Retina (tissue), 1 donor: ENCODE results near the gene FES.

ENCODE experiments used
- DNase-seq: peaks from one replicate; pipeline ENCODE4 v3.0.0-alpha.2; 2016

The FES gene

DNA sequence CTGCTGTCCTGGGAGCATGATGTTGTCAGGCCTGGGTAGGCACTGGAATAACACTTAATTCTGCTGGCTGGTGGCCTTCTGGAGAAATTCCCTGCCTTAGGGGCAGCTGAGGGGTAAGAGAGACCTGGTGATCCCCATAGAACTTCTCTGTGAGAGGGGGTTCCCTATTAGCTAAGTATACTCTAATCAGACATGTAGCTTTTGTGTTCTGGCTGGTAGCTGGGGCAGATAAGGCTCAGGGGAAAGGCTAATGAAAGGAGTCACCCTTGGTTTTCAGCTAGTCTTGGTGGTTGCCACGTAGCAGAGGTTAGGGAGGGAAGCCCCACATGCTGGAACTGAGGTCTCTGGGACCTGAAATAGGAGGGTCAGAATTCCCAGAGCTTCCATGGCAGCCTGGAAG, 49.0 kb downstream of the FES start:
- DNase-seq: no peak

GRCh38 chr15:90934256-90934948, 50.1 kb downstream of the FES start:
- peak; percentile 88 for DNase-seq

DNA sequence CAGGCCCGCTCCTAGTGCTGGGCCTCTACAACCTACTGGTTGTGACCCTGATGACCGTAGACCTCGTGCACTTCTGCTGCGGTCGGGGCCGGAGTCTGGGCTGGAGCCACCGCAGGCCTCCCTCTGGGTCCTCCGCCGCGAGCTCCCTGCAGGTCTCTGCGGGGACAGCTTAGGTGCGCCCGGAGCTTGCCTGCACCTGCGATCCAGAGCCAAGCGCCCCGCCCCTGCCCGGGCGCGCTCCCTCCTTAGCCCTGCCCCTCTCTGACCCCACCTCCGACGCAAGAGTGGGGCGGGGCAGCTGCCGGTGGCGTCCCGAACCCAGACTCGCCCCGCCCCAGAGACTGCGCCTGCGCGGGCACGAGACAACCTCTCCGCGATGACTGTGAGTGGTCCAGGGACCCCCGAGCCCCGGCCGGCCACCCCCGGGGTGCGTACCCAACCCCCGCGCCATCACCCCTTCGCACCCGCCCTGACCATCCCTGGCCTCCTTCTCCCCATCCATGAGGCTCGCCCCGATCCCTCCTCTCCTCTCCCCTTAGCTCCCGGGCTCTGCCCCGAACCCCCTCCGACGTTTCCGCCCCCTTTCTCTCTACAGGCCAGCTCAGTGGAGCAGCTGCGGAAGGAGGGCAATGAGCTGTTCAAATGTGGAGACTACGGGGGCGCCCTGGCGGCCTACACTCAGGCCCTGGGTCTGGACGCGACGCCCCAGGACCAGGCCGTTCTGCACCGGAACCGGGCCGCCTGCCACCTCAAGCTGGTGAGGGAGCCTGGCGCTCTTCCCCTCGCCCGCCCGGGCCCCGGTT, 50.8 kb downstream of the FES start, which contains the start of gene UNC45A:
TSS of gene UNC45A (plus strand) at position 337 of the 803 bp plus-strand sequence. CDS start at position 377, 40 bp downstream.
- peak; percentile 90 for DNase-seq

GRCh38 chr15:90936823-90937222, 52.5 kb downstream of the FES start:
- no peak for DNase-seq

- DNase-seq: no peak
Observed at GRCh38 chr15:90938261-90938660, 54.0 kb downstream of the FES start.

GRCh38 chr15:90939756-90940155, 55.5 kb downstream of the FES start:
- DNase-seq: no peak

DNA sequence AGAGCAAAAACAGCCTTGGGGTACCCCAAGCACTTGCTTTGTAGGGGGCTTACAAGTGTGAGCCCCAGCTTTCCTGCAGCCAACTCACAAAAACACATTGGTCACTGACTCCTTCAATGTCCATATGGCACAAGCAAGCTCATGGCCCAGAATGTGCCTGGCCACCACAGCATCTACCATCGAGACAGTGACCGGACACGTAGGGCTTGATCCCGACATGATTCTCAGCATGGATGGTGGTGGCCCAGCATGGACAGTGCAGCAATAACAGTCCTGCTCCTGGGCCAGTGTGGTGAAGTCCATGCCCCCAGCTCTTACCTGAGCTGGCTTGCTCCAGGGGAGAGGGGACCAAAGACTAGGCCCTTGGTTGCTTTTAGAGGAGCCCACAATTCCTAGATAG, 56.7 kb downstream of the FES start:
- no peak for DNase-seq

DNA sequence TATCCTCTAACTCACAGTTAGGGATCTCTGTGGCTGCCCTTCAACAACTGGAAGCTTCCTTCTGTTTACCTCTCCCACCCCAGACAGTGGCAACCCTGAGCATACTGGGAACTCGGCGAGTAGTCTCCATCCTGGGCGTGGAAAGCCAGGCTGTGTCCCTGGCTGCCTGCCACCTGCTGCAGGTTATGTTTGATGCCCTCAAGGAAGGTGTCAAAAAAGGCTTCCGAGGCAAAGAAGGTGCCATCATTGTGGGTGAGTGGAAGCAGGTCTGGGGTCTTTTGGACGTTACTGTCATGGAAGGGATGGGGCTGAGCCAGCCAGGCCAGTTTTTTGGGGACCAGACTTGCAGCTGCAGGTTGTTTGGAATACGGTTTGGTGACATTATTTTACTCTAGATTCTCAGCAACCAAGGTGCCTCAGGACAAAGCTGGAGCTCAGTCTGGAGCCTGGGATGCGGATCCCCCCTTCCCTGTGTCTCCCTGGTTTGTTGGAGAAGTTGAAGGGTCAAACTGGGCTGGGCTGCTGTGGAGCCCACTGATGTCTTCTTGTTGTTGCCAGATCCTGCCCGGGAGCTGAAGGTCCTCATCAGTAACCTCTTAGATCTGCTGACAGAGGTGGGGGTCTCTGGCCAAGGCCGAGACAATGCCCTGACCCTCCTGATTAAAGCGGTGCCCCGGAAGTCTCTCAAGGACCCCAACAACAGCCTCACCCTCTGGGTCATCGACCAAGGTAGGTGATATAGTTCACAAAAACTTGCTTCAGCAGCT, 58.2 kb downstream of the FES start:
- no peak for DNase-seq

DNA sequence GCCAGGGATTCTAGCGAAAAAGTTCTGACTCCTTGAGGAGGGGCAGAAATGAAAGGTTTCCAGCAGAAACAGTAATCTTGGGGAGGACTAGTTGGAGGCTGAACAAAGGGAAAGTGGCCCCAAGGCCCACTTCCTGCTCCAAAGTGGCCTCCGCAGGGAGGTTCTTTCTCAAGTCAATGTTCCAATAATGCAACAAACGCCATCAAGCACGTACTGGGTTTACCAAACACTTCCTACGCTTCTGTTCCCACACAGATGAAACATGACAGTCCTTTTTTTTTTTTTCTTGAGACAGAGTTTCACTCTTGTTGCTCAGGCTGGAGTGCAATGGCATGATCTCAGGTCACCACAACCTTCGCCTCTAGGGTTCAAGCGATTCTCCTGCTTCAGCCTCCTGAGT, 60.8 kb downstream of the FES start:
- DNase-seq: no peak
